ENCODE data around the gene TTC34. TPM values are rescaled to one million over a fixed set of nuclear protein-coding genes. Genes with fewer than 3 reads are reported as not detected.

The TTC34 gene, protein sequence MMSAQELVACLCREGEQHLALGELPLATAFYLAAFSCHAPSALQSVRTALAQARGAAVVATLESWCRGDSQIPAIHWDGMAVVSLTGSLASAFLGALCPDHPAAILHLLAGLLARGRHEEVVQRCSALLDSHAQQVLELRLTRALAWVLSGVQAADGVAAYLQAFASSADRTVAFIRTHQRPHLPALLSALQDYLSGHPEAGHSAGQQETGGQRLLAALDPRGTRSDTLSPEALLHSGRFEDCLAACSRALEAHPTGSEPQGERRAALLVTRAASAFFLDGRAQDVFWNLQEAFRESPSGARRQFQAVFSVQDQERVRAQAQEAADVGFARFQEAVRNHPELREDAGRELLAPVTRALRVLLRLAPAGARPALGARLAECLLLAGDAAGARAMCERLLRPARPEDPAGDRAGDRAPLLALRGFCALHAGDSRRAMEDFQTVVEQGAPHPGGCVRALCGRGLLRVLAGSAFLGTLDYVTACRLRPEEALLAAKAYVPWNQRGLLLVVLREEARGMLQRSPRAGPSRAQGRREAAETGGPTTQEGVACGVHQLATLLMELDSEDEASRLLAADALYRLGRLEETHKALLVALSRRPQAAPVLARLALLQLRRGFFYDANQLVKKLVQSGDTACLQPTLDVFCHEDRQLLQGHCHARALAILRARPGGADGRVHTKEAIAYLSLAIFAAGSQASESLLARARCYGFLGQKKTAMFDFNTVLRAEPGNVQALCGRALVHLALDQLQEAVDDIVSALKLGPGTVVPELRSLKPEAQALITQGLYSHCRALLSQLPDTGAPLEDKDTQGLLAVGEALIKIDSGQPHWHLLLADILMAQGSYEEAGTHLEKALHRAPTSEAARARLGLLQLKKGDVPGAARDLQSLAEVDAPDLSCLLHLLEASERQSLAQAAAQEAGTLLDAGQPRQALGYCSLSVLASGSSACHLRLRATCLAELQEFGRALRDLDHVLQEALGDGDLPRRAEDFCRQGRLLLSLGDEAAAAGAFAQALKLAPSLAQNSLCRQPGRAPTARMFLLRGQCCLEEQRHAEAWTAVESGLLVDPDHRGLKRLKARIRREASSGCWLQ
- total RNA-seq, result 0.29 and 0.36 TPM in 2 replicates

DNA sequence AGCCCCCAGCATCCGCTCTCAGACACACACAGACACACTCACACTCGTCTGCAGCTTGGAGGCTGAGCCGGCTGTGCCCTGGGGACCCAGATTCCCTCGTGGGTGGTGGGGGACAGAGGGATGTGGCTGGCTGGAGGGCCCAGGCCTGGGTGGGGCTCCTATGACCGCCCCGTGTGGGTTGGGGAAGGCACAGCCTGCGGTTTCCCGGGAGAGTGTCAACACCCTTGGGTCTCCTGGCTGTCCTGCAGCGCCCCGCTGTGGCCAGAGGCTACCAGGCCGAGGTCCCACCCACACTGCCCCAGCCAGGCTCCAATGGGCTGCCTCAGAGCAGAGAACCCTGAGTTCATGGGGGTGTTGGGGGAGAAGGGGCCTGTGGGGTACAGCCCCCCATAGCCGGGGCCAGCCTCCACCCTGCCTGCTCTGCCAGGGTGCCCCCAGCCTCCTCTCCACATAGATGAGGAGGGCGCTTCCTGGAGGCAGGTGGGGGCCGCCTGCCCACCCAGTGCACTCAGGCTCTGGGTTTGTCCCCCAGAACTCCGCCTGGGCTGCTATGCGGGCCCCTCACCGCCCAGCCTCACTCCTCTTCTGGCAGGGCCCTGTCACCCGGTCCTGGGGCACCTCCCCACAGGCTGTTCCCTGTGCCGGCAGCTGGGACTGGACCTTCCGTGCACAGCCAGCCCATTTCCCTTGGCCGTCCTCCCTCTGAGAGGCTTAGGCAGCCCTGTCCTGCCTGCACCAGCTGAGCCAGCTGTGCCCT, at the start of gene TTC34:
TTC34 (minus strand) TSS at position 159 of the 757 bp plus-strand sequence. CDS start 866 bp downstream, outside the sequence.
- no peak within 1 kb of the TSS for H3K4me2 ChIP-seq (ENCODE audit: insufficient read depth, low read length)
- no peak within 1 kb of the TSS for H3K27ac ChIP-seq (ENCODE audit: low read depth, low read length)
- TF ChIP-seq, protein P1, sequence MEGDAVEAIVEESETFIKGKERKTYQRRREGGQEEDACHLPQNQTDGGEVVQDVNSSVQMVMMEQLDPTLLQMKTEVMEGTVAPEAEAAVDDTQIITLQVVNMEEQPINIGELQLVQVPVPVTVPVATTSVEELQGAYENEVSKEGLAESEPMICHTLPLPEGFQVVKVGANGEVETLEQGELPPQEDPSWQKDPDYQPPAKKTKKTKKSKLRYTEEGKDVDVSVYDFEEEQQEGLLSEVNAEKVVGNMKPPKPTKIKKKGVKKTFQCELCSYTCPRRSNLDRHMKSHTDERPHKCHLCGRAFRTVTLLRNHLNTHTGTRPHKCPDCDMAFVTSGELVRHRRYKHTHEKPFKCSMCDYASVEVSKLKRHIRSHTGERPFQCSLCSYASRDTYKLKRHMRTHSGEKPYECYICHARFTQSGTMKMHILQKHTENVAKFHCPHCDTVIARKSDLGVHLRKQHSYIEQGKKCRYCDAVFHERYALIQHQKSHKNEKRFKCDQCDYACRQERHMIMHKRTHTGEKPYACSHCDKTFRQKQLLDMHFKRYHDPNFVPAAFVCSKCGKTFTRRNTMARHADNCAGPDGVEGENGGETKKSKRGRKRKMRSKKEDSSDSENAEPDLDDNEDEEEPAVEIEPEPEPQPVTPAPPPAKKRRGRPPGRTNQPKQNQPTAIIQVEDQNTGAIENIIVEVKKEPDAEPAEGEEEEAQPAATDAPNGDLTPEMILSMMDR (IDR thresholded peaks at IDR 0.05; ENCODE audit: extremely low read depth, low read depth, low read length), result peak; percentile 43
- peak; percentile 94 for DNase-seq (ENCODE audit: insufficient read length, low spot score, missing footprints)
- no peaks in the 10 kb centered on the region for H4K20me1 ChIP-seq (ENCODE audit: insufficient read depth, low read length)
- H3K27me3 ChIP-seq (ENCODE audit: insufficient read depth, low read length), result no peaks in the 10 kb centered on the region
- H3K79me2 ChIP-seq (ENCODE audit: insufficient read depth, low read length), result no peaks in the 10 kb centered on the region
- no peaks in the 10 kb centered on the region for H3K36me3 ChIP-seq (ENCODE audit: insufficient read depth, low read length)
- no peak within 1 kb of the TSS for H3K4me3 ChIP-seq (ENCODE audit: insufficient read depth, low read length)
- no peak within 1 kb of the TSS for H2AFZ ChIP-seq (ENCODE audit: low read length)
- no peaks in the 10 kb centered on the region for H3K4me1 ChIP-seq (ENCODE audit: insufficient read depth, low read length)
- H3K9me3 ChIP-seq (ENCODE audit: low read depth, low read length), result no peaks in the 10 kb centered on the region

DNA sequence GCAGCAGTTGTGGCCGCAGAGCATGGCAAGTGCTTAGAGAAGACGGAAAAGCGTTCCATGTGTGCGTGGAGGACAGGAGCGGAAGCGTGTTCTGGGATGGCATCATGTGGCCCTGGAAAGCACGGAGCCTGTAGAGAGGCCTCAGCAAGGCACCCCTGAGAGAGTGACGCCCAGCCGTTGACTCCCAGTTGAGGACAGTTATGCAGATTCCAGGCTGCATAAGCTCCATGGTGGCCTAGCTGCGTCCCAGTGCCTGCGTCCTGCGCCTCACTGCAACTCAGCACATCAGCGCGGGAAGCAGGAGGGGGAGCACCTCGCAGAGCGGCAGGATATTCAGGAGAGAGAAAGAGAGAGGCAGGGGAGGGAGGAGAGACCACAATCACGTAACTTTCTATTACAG, 49.0 kb upstream of the TTC34 start:
- Histone ChIP-seq H3K4me3 (ENCODE audit: insufficient read depth, low read length) (no peak overlapping the region), H3K79me2 (ENCODE audit: insufficient read depth, low read length) (no peaks in the 10 kb centered on the region), H2AFZ (ENCODE audit: low read length) (no peak overlapping the region), H3K4me1 (ENCODE audit: insufficient read depth, low read length) (no peaks in the 10 kb centered on the region), H4K20me1 (ENCODE audit: insufficient read depth, low read length) (no peaks in the 10 kb centered on the region), H3K9me3 (ENCODE audit: low read depth, low read length) (no peaks in the 10 kb centered on the region), H3K27ac (ENCODE audit: low read depth, low read length) (no peak overlapping the region), H3K27me3 (ENCODE audit: insufficient read depth, low read length) (no peaks in the 10 kb centered on the region), H3K36me3 (ENCODE audit: insufficient read depth, low read length) (no peaks in the 10 kb centered on the region), H3K4me2 (ENCODE audit: insufficient read depth, low read length) (no peak overlapping the region)
- TF ChIP-seq, protein P1 (IDR thresholded peaks at IDR 0.05; ENCODE audit: extremely low read depth, low read depth, low read length), result no peak
- DNase-seq (ENCODE audit: insufficient read length, low spot score, missing footprints), result peak; percentile 69

DNA sequence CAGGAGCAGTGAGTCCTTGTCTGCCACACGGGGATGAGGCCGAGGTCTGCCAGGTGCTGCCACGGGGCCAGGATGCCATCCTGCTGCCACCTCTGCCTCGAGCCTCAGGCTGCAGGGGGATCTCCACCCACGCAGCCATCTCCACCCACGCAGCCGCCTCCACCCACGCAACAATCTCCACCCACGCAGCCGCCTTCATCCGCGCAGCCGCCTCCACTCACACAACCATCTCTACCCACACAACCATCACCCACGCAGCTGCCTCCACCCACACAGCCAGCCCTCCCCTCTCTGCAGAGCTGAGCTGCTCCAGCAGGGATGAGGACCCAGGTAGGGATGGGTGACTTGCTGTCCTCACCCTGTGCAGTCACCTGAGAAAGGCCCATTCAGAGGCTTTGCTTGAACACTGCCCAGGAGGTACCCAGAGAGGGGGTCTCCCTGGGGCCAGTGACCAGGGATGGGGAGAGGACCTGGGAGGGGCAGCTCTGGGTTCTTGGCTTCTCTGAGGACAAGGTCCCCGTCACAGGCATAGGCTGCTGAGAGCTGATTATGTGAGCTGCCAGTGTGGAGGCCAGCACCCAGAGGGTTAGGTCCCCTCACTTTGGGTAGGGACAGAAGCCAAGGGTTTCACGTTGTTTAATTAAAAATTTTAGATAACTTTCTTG, 46.6 kb upstream of the TTC34 start:
- no peak overlapping the region for H3K4me2 ChIP-seq (ENCODE audit: insufficient read depth, low read length)
- H3K79me2 ChIP-seq (ENCODE audit: insufficient read depth, low read length), result no peaks in the 10 kb centered on the region
- H3K4me3 ChIP-seq (ENCODE audit: insufficient read depth, low read length), result no peak overlapping the region
- no peaks in the 10 kb centered on the region for H3K36me3 ChIP-seq (ENCODE audit: insufficient read depth, low read length)
- no peaks in the 10 kb centered on the region for H4K20me1 ChIP-seq (ENCODE audit: insufficient read depth, low read length)
- TF ChIP-seq, protein P1 (IDR thresholded peaks at IDR 0.05; ENCODE audit: extremely low read depth, low read depth, low read length), result no peak
- H3K9me3 ChIP-seq (ENCODE audit: low read depth, low read length), result no peaks in the 10 kb centered on the region
- H2AFZ ChIP-seq (ENCODE audit: low read length), result no peak overlapping the region
- H3K27me3 ChIP-seq (ENCODE audit: insufficient read depth, low read length), result no peaks in the 10 kb centered on the region
- no peaks in the 10 kb centered on the region for H3K4me1 ChIP-seq (ENCODE audit: insufficient read depth, low read length)
- no peak overlapping the region for H3K27ac ChIP-seq (ENCODE audit: low read depth, low read length)
- DNase-seq (ENCODE audit: insufficient read length, low spot score, missing footprints), result peak; percentile 48

Data from osteoblast (primary cell).